Progenitor cell of endocrine pancreas (in vitro differentiated cells): ENCODE results near the gene MYO9B. TPM values are rescaled to one million over a fixed set of nuclear protein-coding genes. Genes with fewer than 3 reads are reported as not detected.

Experiments
- DNase-seq: peaks from one replicate; pipeline ENCODE4 v3.0.0; 2021; ENCODE audit warnings: low spot score; ENCODE audit not compliant: unreplicated experiment
- H3K27ac Mint-ChIP-seq: 2 replicates; pipeline ENCODE4 v1.8.0; 2021; ENCODE audit warnings: mild to moderate bottlenecking, moderate library complexity, mixed read lengths
- H3K27me3 Mint-ChIP-seq: 2 replicates; pipeline ENCODE4 v1.8.0; 2021; ENCODE audit warnings: mixed read lengths
- H3K36me3 Mint-ChIP-seq: 2 replicates; pipeline ENCODE4 v1.8.0; 2022; ENCODE audit warnings: mixed read lengths; ENCODE audit not compliant: insufficient read depth
- H3K4me1 Mint-ChIP-seq: 2 replicates; pipeline ENCODE4 v1.8.0; 2021; ENCODE audit warnings: low read depth, mixed read lengths
- H3K4me3 Mint-ChIP-seq: 2 replicates; pipeline ENCODE4 v1.8.0; 2021; ENCODE audit warnings: low read depth, mild to moderate bottlenecking, moderate library complexity, mixed read lengths
- H3K9me3 Mint-ChIP-seq: 2 replicates; pipeline ENCODE4 v1.8.0; 2021; ENCODE audit warnings: low read depth, mixed read lengths
- CTCF ChIP-seq: fragments of 200-600 bp; sonication (generic); IDR thresholded peaks from one replicate; pipeline ENCODE4 v1.5.0; 2021; ENCODE audit warnings: antibody characterized with exemption, mild to moderate bottlenecking; ENCODE audit not compliant: unreplicated experiment
- total RNA-seq: library from RNA; stranded (reverse); gene quantifications from 2 replicates; pipeline ENCODE4 v1.2.1, GENCODE V29; 2021

MYO9B gene
- total RNA-seq, 1 donor from 2014 or later: 79.7 TPM

GRCh38 chr19:17111766-17112165 lies 36.2 kb downstream of the MYO9B start:
- no peaks in the 10 kb centered on the region for H3K9me3 Mint-ChIP-seq
- no peak overlapping the region for H3K4me3 Mint-ChIP-seq
- no peak for DNase-seq
- peaks cover 4% of the 10 kb centered on the region for H3K36me3 Mint-ChIP-seq
- H3K27me3 Mint-ChIP-seq: no peaks in the 10 kb centered on the region
- H3K4me1 Mint-ChIP-seq: no peaks in the 10 kb centered on the region
- no peak for TF ChIP-seq CTCF
- H3K27ac Mint-ChIP-seq: no peak overlapping the region

- Mint-ChIP-seq H3K36me3 (peaks cover 4% of the 10 kb centered on the region), H3K9me3 (no peaks in the 10 kb centered on the region), H3K27me3 (no peaks in the 10 kb centered on the region), H3K27ac (no peak overlapping the region), H3K4me1 (no peaks in the 10 kb centered on the region), H3K4me3 (no peak overlapping the region)
- no peak for TF ChIP-seq CTCF
- DNase-seq: no peak
Measured at GRCh38 chr19:17112271-17112670, 36.7 kb downstream of the MYO9B start.

GRCh38 chr19:17112700-17113099 lies 37.1 kb downstream of the MYO9B start:
- no peaks in the 10 kb centered on the region for H3K9me3 Mint-ChIP-seq
- H3K27ac Mint-ChIP-seq: no peak overlapping the region
- no peaks in the 10 kb centered on the region for H3K27me3 Mint-ChIP-seq
- H3K36me3 Mint-ChIP-seq: peaks cover 4% of the 10 kb centered on the region
- H3K4me1 Mint-ChIP-seq: no peaks in the 10 kb centered on the region
- DNase-seq: no peak
- no peak for TF ChIP-seq CTCF
- H3K4me3 Mint-ChIP-seq: no peak overlapping the region

- Mint-ChIP-seq H3K36me3 (peaks cover 4% of the 10 kb centered on the region), H3K4me1 (no peaks in the 10 kb centered on the region), H3K9me3 (no peaks in the 10 kb centered on the region), H3K27me3 (no peaks in the 10 kb centered on the region), H3K4me3 (no peak overlapping the region), H3K27ac (peak overlapping the region; percentile 26)
- no peak for DNase-seq
- no peak for TF ChIP-seq CTCF
Measured at GRCh38 chr19:17113127-17113785, 37.7 kb downstream of the MYO9B start.

- DNase-seq: no peak
- Mint-ChIP-seq H3K4me3 (no peak overlapping the region), H3K4me1 (no peaks in the 10 kb centered on the region)
Measured at GRCh38 chr19:17114414-17114831, 38.8 kb downstream of the MYO9B start.

More at GRCh38 chr19:17114414-17114831, 38.8 kb downstream of the MYO9B start:
- H3K27me3 Mint-ChIP-seq: no peaks in the 10 kb centered on the region
- H3K36me3 Mint-ChIP-seq: peaks cover 4% of the 10 kb centered on the region
- H3K9me3 Mint-ChIP-seq: no peaks in the 10 kb centered on the region
- no peak overlapping the region for H3K27ac Mint-ChIP-seq
- no peak for TF ChIP-seq CTCF
